HCT116 (cell line): Measurements from ENCODE around the gene SMC1B. TPM values are rescaled to one million over a fixed set of nuclear protein-coding genes. Genes with fewer than 3 reads are reported as not detected.

ENCODE experiments used
- ATAC-seq: fragments of 200-7000 bp; cut with Tn5 transposase; 2 replicates; pipeline ENCODE4 v1.9.1; 2020; ENCODE audit warnings: mild to moderate bottlenecking, moderate library complexity
- BruUV-seq: library from RNA; stranded (reverse); fragments of 400-500 nt; replicated peaks from 2 replicates; lab custom pipeline; 2021; lab: Mats Ljungman, UMichigan
- CTCF ChIA-PET: fragments of 300-600 bp; sonication (Branson Sonifier 250); formaldehyde crosslinking; loops from one replicate; lab custom pipeline; 2021; ENCODE audit warnings: antibody characterized with exemption; lab: Charles Lee
- POLR2A ChIA-PET: fragments of 300-600, 350-600 bp; sonication (Branson Sonifier 250); formaldehyde crosslinking; loops from one replicate; lab custom pipeline; 2021; ENCODE audit warnings: antibody characterized with exemption; lab: Charles Lee
- RAD21 ChIA-PET, 2 experiments: fragments of 300-600 bp; sonication (Branson Sonifier 250); formaldehyde crosslinking; loops; one replicate each; lab custom pipeline; 2023; ENCODE audit warnings: low total read pairs in 2 of 2; ENCODE audit not compliant: uncharacterized antibody in 2 of 2, unreplicated experiment in 2 of 2, low non-redundant PET in 1 of 2; lab: Charles Lee
- DNase-seq: peaks from one replicate; pipeline ENCODE4 v3.0.0-alpha.2; 2010; ENCODE audit warnings: low read depth, low spot score
- H2AFZ ChIP-seq: fragments of 200-600 bp; shearing (Covaris generic), sonication (generic); 2 replicates; pipeline ENCODE4 v1.6.1; 2017; ENCODE audit warnings: low read depth, mixed run types, mixed read lengths, antibody characterized with exemption, low read length; ENCODE audit not compliant: poor library complexity, severe bottlenecking
- H3K27ac ChIP-seq: 2 replicates; pipeline ENCODE4 v1.5.1; 2012; ENCODE audit warnings: low read depth, low read length
- H3K27me3 ChIP-seq: fragments of 200-600 bp; sonication (generic); 2 replicates; pipeline ENCODE4 v1.6.1; 2016; ENCODE audit warnings: mixed run types, low read length, mixed read lengths; ENCODE audit not compliant: insufficient read depth
- H3K36me3 ChIP-seq, 2 experiments: fragments of 200-500 bp in 1 of 2; fragments of 200-600 bp in 1 of 2; sonication (Bioruptor generic) in 1 of 2; sonication (generic) in 1 of 2; 2 replicates each; pipeline versions ENCODE4 v1.5.1 to v1.6.1; 2014 to 2016; ENCODE audit warnings: low read length in 2 of 2, inconsistent platforms in 1 of 2, mixed read lengths in 1 of 2, mixed run types in 1 of 2; ENCODE audit not compliant: insufficient read depth in 2 of 2, control insufficient read depth in 1 of 2
- H3K4me1 ChIP-seq, 2 experiments: fragments of 200-600 bp in 1 of 2; sonication (generic) in 1 of 2; 2 replicates each; pipeline versions ENCODE4 v1.5.1 to v1.6.1; 2012 to 2017; ENCODE audit warnings: low read length in 2 of 2, inconsistent platforms in 1 of 2, mild to moderate bottlenecking in 1 of 2, mixed read lengths in 1 of 2, mixed run types in 1 of 2, moderate library complexity in 1 of 2; ENCODE audit not compliant: insufficient read depth in 2 of 2, control insufficient read depth in 1 of 2
- H3K4me2 ChIP-seq: fragments of 200-600 bp; sonication (generic); 2 replicates; pipeline ENCODE4 v1.6.1; 2017; ENCODE audit warnings: mixed run types, low read length, mixed read lengths
- H3K4me3 ChIP-seq, 2 experiments: fragments of 200-600 bp in 1 of 2; sonication (generic) in 1 of 2; replicated peaks in 1 of 2; 2 replicates each; pipeline ENCODE4 v1.5.1; 2011 to 2016; ENCODE audit warnings: low read length in 2 of 2, control low read depth in 1 of 2, low read depth in 1 of 2, mild to moderate bottlenecking in 1 of 2, mixed read lengths in 1 of 2, mixed run types in 1 of 2
- H3K79me2 ChIP-seq: fragments of 200-600 bp; sonication (generic); 2 replicates; pipeline ENCODE4 v1.6.1; 2017; ENCODE audit warnings: mild to moderate bottlenecking, mixed run types, low read length, moderate library complexity, mixed read lengths; ENCODE audit not compliant: insufficient read depth
- H3K9ac ChIP-seq: fragments of 200-600 bp; sonication (generic); 2 replicates; pipeline ENCODE4 v1.6.1; 2016; ENCODE audit warnings: low read length, mixed read lengths
- H3K9me2 ChIP-seq: fragments of 200-600 bp; sonication (generic), shearing (Covaris generic); 2 replicates; pipeline ENCODE4 v1.6.1; 2017; ENCODE audit warnings: mixed run types, mild to moderate bottlenecking, moderate library complexity; ENCODE audit not compliant: insufficient read depth
- H3K9me3 ChIP-seq, 2 experiments: fragments of 200-500 bp in 1 of 2; fragments of 200-600 bp in 1 of 2; sonication (Bioruptor generic) in 1 of 2; sonication (generic) in 1 of 2; 2 replicates each; pipeline ENCODE4 v1.6.1; 2014 to 2017; ENCODE audit warnings: low read length in 2 of 2, mixed read lengths in 2 of 2, inconsistent platforms in 1 of 2, low read depth in 1 of 2, mild to moderate bottlenecking in 1 of 2, mixed run types in 1 of 2, moderate library complexity in 1 of 2; ENCODE audit not compliant: control insufficient read depth in 1 of 2, insufficient read depth in 1 of 2
- H4K20me1 ChIP-seq: fragments of 200-600 bp; sonication (generic), shearing (Covaris generic); 2 replicates; pipeline ENCODE4 v1.6.1; 2017; ENCODE audit warnings: mixed run types, mild to moderate bottlenecking, moderate library complexity; ENCODE audit not compliant: insufficient read depth
- ATF3 ChIP-seq: IDR thresholded peaks from 2 replicates; pipeline ENCODE4 v1.6.1; 2012
- CBX3 ChIP-seq: IDR thresholded peaks from 2 replicates; pipeline ENCODE4 v1.6.1; 2012; ENCODE audit warnings: low read depth
- CEBPB ChIP-seq: IDR thresholded peaks from 2 replicates; pipeline ENCODE4 v1.6.1; 2012; ENCODE audit warnings: low read depth
- CTCF ChIP-seq, 3 experiments: fragments of 200-600 bp in 1 of 3; sonication (generic) in 1 of 3; IDR thresholded peaks in 2 of 3; conservative IDR thresholded peaks in 1 of 3; 2 replicates each; pipeline ENCODE4 v1.5.1; 2012 to 2017; ENCODE audit warnings: low read depth in 2 of 3, low read length in 2 of 3, antibody characterized with exemption in 1 of 3, borderline replicate concordance in 1 of 3, control low read depth in 1 of 3, mild to moderate bottlenecking in 1 of 3, mixed read lengths in 1 of 3, mixed run types in 1 of 3, moderate library complexity in 1 of 3; ENCODE audit not compliant: insufficient read depth in 1 of 3
- EGR1 ChIP-seq: IDR thresholded peaks from 2 replicates; pipeline ENCODE4 v1.6.1; 2012; ENCODE audit warnings: low read depth
- ELF1 ChIP-seq: IDR thresholded peaks from 2 replicates; pipeline ENCODE4 v1.6.1; 2012; ENCODE audit warnings: low read depth, borderline replicate concordance
- EZH2 ChIP-seq: fragments of 200-600 bp; sonication (generic); IDR thresholded peaks from 2 replicates; pipeline ENCODE4 v1.6.1; 2017; ENCODE audit warnings: antibody characterized with exemption, mixed run types
- EZH2phosphoT487 ChIP-seq: fragments of 200-600 bp; IDR thresholded peaks from 2 replicates; pipeline ENCODE4 v1.6.1; 2018; ENCODE audit warnings: antibody characterized with exemption, borderline replicate concordance
- JUND ChIP-seq: IDR thresholded peaks from 2 replicates; pipeline ENCODE4 v1.6.1; 2012
- MAX ChIP-seq: IDR thresholded peaks from 2 replicates; pipeline ENCODE4 v1.6.1; 2012
- POLR2A ChIP-seq: IDR thresholded peaks from 2 replicates; pipeline ENCODE4 v1.7.0; 2011; ENCODE audit warnings: borderline replicate concordance; ENCODE audit not compliant: insufficient read depth, insufficient read length; ENCODE audit errors: extremely low read depth
- POLR2AphosphoS5 ChIP-seq: IDR thresholded peaks from 2 replicates; pipeline ENCODE4 v1.6.1; 2011; ENCODE audit warnings: mild to moderate bottlenecking, low read depth, low read length, moderate library complexity
- RAD21 ChIP-seq: IDR thresholded peaks from 2 replicates; pipeline ENCODE4 v1.6.1; 2012; ENCODE audit warnings: low read depth, mild to moderate bottlenecking
- REST ChIP-seq: IDR thresholded peaks from 2 replicates; pipeline ENCODE4 v1.6.1; 2012; ENCODE audit warnings: low read depth
- SIN3A ChIP-seq: IDR thresholded peaks from 2 replicates; pipeline ENCODE4 v1.6.1; 2012; ENCODE audit warnings: low read depth
- SRF ChIP-seq: IDR thresholded peaks from 2 replicates; pipeline ENCODE4 v1.6.1; 2012; ENCODE audit warnings: low read depth
- TCF7L2 ChIP-seq: IDR thresholded peaks from 2 replicates; pipeline ENCODE4 v1.7.0; 2011; ENCODE audit warnings: borderline replicate concordance, inconsistent platforms; ENCODE audit not compliant: insufficient read depth, insufficient read length; ENCODE audit errors: extremely low read depth
- YY1 ChIP-seq: IDR thresholded peaks from 2 replicates; pipeline ENCODE4 v1.6.1; 2011; ENCODE audit warnings: low read length, low read depth, moderate library complexity, mild to moderate bottlenecking; ENCODE audit not compliant: insufficient replicate concordance; ENCODE audit errors: extremely low read depth
- ZFX ChIP-seq: fragments of 450-650 bp; IDR thresholded peaks from 2 replicates; pipeline ENCODE4 v1.6.1; 2017
- ZNF274 ChIP-seq: fragments of 200-500 bp; sonication (Bioruptor generic); IDR thresholded peaks from 2 replicates; pipeline ENCODE4 v1.6.1; 2014; ENCODE audit warnings: mild to moderate bottlenecking, low read depth, low read length, inconsistent platforms
- intact Hi-C: fragments of 100-400 bp; cut with micrococcal nuclease; formaldehyde crosslinking; loops from 2 replicates; pipeline ENCODE4 v1.10.0; 2022
- total RNA-seq: library from RNA; stranded (reverse); gene quantifications from one replicate; pipeline ENCODE4 v1.2.1, GENCODE V29; 2021; ENCODE audit not compliant: unreplicated experiment

SMC1B gene
- total RNA-seq, 1 experiment from 2014 or later = not detected

GRCh38 chr22:45309422-45310227 lies 103.8 kb downstream of the SMC1B start, which contains the start of gene FAM118A:
Gene FAM118A (plus strand): TSS chr22:45309934. CDS start chr22:45322380, 12,446 bp downstream.
- peak within 1 kb of the TSS; percentile 94 for H3K9ac ChIP-seq
- H3K4me2 ChIP-seq = peak within 1 kb of the TSS; percentile 89
- H3K9me2 ChIP-seq = no peaks in the 10 kb centered on the region
- CTCF ChIA-PET = no interaction called here
- H3K4me1 ChIP-seq = peaks cover 29 to 38% of the 10 kb centered on the region in 2 experiments
- DNase-seq = peak; percentile 73
- H3K27me3 ChIP-seq = no peaks in the 10 kb centered on the region
- POLR2A ChIA-PET = no interaction called here
- peaks cover 0 to 2% of the 10 kb centered on the region in 2 experiments; a peak in 2 of 4 replicates for H3K36me3 ChIP-seq
- H2AFZ ChIP-seq = no peak within 1 kb of the TSS
- intact Hi-C loops = no loop called here
- peak; percentile 86 for ATAC-seq
- peak within 1 kb of the TSS; percentile 90 to 91 for H3K4me3 ChIP-seq
- H3K9me3 ChIP-seq = no peaks in the 10 kb centered on the region
- H3K27ac ChIP-seq = peak within 1 kb of the TSS; percentile 95
- BruUV-seq = no TSS peak
- no peaks in the 10 kb centered on the region for H4K20me1 ChIP-seq
- peaks cover 44% of the 10 kb centered on the region for H3K79me2 ChIP-seq
- RAD21 ChIA-PET = no interaction called here
- TF ChIP-seq ZFX (peak; percentile 81), POLR2AphosphoS5 (peak; percentile 89), ATF3 (no peak), RAD21 (no peak), ZNF274 (no peak), EGR1 (peak; percentile 95), EZH2 (no peak), REST (no peak), EZH2phosphoT487 (no peak), SRF (no peak), JUND (no peak), SIN3A (peak; percentile 79), TCF7L2 (no peak), ELF1 (no peak; the same call in 1 of the 2 replicates), CBX3 (no peak), CTCF (IDR thresholded peaks at IDR 0.05 in 2 of 3, conservative IDR thresholded peaks at IDR 0.05 in 1 of 3; ENCODE audit: borderline replicate concordance in 1 of 3, insufficient read depth in 1 of 3, low read depth in 2 of 3, low read length in 2 of 3) (no peak), MAX (peak; percentile 79), CEBPB (no peak), POLR2A (peak; percentile 88), YY1 (peak; percentile 24)
